ENCODE data around the gene GDPD3. TPM values are rescaled to one million over a fixed set of nuclear protein-coding genes. Genes with fewer than 3 reads are reported as not detected.

GDPD3 gene
- total and polyA plus RNA-seq, 2 of the 13 experiments (the other 11 are each of a cell fraction or from before 2014, with no cell fraction given), result 18.7 to 20.6 TPM

DNA sequence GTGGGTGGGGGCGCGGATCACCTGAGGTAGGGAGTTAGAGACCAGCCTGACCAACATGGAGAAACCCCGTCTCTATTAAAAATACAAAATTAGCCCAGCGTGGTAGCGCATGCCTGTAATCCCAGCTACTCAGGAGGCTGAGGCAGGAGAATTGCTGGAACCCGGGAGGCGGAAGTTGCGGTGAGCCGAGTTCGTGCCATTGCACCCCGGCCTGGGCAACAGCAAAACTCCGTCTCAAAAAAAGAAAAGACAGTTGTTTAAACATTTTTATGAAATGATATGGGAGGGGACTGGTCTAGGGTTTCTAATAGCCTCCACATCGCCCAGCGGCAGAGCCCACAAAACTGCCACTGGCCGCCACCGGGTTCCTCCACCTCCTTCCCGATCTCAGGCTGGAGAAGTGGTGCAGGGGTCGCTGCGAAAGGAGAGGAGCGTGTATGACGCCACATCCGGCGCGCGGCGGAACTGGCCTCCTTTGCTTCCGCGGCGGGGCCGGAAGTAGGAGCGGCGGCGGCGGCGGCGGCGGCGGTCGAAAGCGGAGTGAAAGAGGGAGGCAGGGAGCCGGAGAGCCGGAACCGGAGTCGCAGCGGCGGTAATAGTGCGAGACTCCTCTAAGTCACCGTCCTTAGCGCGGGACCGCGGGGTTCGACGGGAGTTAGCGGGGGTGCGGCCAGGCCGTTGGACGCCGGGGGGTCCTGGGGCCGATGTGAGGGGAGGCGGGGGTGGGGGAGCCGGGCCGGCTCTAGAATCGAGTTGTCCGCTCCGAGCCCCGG lies 37.6 kb downstream of the GDPD3 start, which contains the start of gene PPP4C (continued):
- TF ChIP-seq, protein P1, sequence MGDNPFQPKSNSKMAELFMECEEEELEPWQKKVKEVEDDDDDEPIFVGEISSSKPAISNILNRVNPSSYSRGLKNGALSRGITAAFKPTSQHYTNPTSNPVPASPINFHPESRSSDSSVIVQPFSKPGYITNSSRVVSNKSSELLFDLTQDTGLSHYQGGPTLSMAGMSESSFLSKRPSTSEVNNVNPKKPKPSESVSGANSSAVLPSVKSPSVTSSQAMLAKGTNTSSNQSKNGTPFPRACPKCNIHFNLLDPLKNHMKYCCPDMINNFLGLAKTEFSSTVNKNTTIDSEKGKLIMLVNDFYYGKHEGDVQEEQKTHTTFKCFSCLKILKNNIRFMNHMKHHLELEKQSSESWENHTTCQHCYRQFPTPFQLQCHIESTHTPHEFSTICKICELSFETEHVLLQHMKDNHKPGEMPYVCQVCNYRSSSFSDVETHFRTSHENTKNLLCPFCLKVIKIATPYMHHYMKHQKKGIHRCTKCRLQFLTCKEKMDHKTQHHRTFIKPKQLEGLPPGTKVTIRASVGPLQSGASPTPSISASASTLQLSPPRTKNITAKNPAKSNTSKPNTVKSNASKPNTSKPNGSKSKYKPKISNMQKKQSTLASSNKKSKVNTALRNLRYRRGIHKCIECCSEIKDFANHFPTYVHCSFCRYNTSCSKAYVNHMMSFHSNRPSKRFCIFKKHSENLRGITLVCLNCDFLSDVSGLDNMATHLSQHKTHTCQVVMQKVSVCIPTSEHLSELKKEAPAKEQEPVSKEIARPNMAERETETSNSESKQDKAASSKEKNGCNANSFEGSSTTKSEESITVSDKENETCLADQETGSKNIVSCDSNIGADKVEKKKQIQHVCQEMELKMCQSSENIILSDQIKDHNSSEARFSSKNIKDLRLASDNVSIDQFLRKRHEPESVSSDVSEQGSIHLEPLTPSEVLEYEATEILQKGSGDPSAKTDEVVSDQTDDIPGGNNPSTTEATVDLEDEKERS (CRISPR knock-in tag; IDR thresholded peaks at IDR 0.05), result peak; percentile 93
- TF ChIP-seq ZNF614 (CRISPR knock-in tag; IDR thresholded peaks at IDR 0.05; ENCODE audit: borderline replicate concordance) (peak; percentile 16; the same call in 1 of the 2 replicates), PCBP2 (optimal IDR thresholded peaks at IDR 0.05; ENCODE audit: low read depth, low read length, poor library complexity, severe bottlenecking) (no peak), ZFAT (CRISPR knock-in tag; conservative IDR thresholded peaks at IDR 0.05) (no peak), ZMAT3 (CRISPR knock-in tag; conservative IDR thresholded peaks at IDR 0.05) (no peak), ZSCAN25 (CRISPR knock-in tag; IDR thresholded peaks at IDR 0.05) (peak; percentile 89), MEF2D (CRISPR knock-in tag; IDR thresholded peaks at IDR 0.05) (no peak; the same call in 1 of the 2 replicates), CCDC6 (CRISPR knock-in tag; IDR thresholded peaks at IDR 0.05) (peak; percentile 71), POLR2G (IDR thresholded peaks at IDR 0.05; ENCODE audit: low read depth, low read length) (peak; percentile 99), ZBTB7B (CRISPR knock-in tag; IDR thresholded peaks at IDR 0.05) (peak; percentile 28; the same call in 1 of the 2 replicates), DMAP1 (CRISPR knock-in tag; IDR thresholded peaks at IDR 0.05) (peak; percentile 67), SP2 (CRISPR knock-in tag; IDR thresholded peaks at IDR 0.05) (no peak; the same call in 1 of the 2 replicates), RNF2 (conservative IDR thresholded peaks at IDR 0.05; ENCODE audit: low read depth) (no peak), ZNF841 (CRISPR knock-in tag; IDR thresholded peaks at IDR 0.05; ENCODE audit: borderline replicate concordance) (no peak), NBN (conservative IDR thresholded peaks at IDR 0.05) (no peak), ZNF83 (CRISPR knock-in tag; IDR thresholded peaks at IDR 0.05; ENCODE audit: borderline replicate concordance) (no peak), ZNF557 (CRISPR knock-in tag; IDR thresholded peaks at IDR 0.05) (no peak), PAWR (CRISPR knock-in tag; IDR thresholded peaks at IDR 0.05; ENCODE audit: borderline replicate concordance) (no peak)
- TF ChIP-seq, protein P2, sequence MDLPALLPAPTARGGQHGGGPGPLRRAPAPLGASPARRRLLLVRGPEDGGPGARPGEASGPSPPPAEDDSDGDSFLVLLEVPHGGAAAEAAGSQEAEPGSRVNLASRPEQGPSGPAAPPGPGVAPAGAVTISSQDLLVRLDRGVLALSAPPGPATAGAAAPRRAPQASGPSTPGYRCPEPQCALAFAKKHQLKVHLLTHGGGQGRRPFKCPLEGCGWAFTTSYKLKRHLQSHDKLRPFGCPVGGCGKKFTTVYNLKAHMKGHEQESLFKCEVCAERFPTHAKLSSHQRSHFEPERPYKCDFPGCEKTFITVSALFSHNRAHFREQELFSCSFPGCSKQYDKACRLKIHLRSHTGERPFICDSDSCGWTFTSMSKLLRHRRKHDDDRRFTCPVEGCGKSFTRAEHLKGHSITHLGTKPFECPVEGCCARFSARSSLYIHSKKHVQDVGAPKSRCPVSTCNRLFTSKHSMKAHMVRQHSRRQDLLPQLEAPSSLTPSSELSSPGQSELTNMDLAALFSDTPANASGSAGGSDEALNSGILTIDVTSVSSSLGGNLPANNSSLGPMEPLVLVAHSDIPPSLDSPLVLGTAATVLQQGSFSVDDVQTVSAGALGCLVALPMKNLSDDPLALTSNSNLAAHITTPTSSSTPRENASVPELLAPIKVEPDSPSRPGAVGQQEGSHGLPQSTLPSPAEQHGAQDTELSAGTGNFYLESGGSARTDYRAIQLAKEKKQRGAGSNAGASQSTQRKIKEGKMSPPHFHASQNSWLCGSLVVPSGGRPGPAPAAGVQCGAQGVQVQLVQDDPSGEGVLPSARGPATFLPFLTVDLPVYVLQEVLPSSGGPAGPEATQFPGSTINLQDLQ (CRISPR knock-in tag; IDR thresholded peaks at IDR 0.05), result peak; percentile 68; the same call in 1 of the 2 replicates
- TF ChIP-seq, protein P3, sequence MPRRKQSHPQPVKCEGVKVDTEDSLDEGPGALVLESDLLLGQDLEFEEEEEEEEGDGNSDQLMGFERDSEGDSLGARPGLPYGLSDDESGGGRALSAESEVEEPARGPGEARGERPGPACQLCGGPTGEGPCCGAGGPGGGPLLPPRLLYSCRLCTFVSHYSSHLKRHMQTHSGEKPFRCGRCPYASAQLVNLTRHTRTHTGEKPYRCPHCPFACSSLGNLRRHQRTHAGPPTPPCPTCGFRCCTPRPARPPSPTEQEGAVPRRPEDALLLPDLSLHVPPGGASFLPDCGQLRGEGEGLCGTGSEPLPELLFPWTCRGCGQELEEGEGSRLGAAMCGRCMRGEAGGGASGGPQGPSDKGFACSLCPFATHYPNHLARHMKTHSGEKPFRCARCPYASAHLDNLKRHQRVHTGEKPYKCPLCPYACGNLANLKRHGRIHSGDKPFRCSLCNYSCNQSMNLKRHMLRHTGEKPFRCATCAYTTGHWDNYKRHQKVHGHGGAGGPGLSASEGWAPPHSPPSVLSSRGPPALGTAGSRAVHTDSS (CRISPR knock-in tag; conservative IDR thresholded peaks at IDR 0.05), result no peak
- TF ChIP-seq, protein P4, sequence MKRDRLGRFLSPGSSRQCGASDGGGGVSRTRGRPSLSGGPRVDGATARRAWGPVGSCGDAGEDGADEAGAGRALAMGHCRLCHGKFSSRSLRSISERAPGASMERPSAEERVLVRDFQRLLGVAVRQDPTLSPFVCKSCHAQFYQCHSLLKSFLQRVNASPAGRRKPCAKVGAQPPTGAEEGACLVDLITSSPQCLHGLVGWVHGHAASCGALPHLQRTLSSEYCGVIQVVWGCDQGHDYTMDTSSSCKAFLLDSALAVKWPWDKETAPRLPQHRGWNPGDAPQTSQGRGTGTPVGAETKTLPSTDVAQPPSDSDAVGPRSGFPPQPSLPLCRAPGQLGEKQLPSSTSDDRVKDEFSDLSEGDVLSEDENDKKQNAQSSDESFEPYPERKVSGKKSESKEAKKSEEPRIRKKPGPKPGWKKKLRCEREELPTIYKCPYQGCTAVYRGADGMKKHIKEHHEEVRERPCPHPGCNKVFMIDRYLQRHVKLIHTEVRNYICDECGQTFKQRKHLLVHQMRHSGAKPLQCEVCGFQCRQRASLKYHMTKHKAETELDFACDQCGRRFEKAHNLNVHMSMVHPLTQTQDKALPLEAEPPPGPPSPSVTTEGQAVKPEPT (CRISPR knock-in tag; IDR thresholded peaks at IDR 0.05; ENCODE audit: low read depth), result no peak

Data from HepG2 (cell line).